Cardiac fibroblast (primary cell): Measurements from ENCODE around the gene EPC2.
A peak's percentile ranks its signal among the peaks of the same experiment; 100 is the strongest.
"Not testable (repeated sequence)": the region's sequence is repeated elsewhere in the genome, so short reads cannot be mapped to it uniquely, and the experiment has no call there.

Source experiments
- DNase-seq, 2 donors: peaks; one replicate each; pipeline versions ENCODE4 v3.0.0 to v3.0.0-alpha.2; 2010; ENCODE audit warnings: low read depth in 2 of 2
- H3K4me3 ChIP-seq, 2 donors: replicated peaks in 1 of 2; 1 replicate in 1 of 2; 2 replicates in 1 of 2; pipeline ENCODE4 v1.5.1; 2011; ENCODE audit warnings: low read depth in 2 of 2, low read length in 2 of 2, mild to moderate bottlenecking in 2 of 2, moderate library complexity in 1 of 2
- TF ChIP-seq, protein P1 (sequence below): IDR thresholded peaks from one replicate; pipeline ENCODE4 v1.5.1; 2011; ENCODE audit warnings: low read depth, mild to moderate bottlenecking, low read length, inconsistent platforms

EPC2 gene

DNA sequence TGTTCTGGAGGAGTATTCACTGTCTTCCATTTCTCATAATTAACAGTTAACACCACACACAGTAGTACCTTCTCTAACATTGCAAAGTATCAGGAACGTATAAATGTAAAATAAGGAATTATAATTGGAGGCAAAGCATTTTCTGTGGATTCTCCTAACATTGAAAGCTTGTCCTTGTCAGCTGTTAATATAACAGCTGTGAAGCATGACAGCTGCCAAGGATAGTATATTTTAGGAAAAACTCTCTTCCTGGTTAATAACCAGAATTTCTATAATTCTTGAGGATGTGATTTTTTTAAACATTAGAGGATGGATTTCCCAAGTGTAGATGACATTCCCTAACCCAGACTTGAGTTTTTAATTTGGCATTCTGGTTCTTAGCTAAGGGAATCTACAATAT lies 110.3 kb downstream of the EPC2 start:
- TF ChIP-seq, protein P1, sequence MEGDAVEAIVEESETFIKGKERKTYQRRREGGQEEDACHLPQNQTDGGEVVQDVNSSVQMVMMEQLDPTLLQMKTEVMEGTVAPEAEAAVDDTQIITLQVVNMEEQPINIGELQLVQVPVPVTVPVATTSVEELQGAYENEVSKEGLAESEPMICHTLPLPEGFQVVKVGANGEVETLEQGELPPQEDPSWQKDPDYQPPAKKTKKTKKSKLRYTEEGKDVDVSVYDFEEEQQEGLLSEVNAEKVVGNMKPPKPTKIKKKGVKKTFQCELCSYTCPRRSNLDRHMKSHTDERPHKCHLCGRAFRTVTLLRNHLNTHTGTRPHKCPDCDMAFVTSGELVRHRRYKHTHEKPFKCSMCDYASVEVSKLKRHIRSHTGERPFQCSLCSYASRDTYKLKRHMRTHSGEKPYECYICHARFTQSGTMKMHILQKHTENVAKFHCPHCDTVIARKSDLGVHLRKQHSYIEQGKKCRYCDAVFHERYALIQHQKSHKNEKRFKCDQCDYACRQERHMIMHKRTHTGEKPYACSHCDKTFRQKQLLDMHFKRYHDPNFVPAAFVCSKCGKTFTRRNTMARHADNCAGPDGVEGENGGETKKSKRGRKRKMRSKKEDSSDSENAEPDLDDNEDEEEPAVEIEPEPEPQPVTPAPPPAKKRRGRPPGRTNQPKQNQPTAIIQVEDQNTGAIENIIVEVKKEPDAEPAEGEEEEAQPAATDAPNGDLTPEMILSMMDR = no peak
- DNase-seq = no peak

DNA sequence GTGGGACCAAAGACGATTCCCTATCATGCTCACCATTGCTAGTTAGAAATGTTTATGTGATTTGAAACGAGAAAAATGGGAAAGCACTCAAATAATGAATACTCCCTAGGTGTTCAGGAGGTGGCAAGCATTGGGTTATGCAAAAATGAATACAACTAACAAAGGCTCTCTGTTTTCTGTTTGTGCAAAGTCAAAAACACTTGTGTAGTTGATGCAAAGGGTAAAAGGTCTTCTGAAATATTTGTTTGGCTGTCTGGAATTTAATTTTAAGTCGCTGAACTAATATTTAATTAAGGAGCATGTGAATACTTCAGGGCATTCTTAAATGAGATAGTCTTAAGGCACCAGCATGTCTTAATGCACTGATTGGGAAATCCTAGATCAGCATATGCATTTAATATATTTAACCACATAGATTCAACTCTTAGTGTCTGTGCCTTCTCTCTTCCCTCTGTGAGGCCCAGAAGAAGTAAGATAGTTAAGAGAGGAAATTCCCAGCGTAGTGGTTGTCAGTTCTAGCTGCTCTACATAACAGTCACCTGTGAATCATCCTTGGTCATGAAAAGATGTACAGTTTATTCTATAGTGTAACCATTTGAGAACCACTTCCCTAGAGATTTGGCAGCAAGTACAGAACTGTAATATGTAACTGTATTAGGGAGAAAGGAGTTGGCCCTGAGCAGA lies 111.9 kb downstream of the EPC2 start:
- TF ChIP-seq, protein P1 = no peak
- peak; percentile 5 to 80 for DNase-seq
- no peak overlapping the region for H3K4me3 ChIP-seq

More for the DNA sequence above, 110.3 kb downstream of the EPC2 start:
- H3K4me3 ChIP-seq = no peak overlapping the region

DNA sequence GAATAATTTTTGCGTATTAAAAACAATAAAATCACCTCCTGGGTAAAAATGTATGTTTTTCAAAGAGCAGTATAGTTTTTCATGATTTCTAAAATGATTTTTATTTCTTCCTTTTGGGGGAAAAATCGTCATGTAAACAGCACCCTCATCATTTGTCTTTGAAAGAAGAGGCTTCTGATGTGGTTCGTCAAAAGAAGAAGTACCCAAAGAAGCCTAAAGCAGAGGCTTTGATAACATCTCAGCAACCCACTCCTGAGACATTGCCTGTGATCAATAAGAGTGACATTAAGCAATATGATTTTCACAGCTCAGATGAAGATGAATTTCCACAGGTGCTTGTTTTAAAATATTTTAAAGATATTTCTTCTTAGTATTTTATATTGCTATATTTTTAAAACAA lies 120.3 kb downstream of the EPC2 start:
- DNase-seq = no peak
- H3K4me3 ChIP-seq = no peak overlapping the region
- TF ChIP-seq, protein P1 = no peak

DNA sequence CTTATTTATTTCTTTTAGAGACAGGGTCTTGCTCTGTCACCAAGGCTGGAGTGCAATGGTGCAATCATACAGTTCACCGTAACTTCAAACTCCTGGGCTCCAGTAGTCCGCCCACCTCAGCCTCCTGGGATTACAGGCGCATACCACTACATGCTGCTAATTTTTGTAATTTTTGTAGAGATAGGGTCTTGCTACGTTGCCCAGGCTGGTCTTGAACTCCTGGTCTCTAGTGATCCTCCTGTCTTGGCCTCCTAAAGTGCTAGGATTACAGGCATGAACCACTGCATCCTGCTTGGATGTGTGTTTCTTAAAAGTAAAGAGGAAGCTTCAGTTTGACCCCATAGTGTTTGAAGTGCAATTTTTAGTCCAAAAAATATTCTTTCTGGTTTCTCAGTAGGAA lies 125.5 kb downstream of the EPC2 start:
- no peak overlapping the region for H3K4me3 ChIP-seq
- no peak for DNase-seq
- TF ChIP-seq, protein P1 = no peak

DNA sequence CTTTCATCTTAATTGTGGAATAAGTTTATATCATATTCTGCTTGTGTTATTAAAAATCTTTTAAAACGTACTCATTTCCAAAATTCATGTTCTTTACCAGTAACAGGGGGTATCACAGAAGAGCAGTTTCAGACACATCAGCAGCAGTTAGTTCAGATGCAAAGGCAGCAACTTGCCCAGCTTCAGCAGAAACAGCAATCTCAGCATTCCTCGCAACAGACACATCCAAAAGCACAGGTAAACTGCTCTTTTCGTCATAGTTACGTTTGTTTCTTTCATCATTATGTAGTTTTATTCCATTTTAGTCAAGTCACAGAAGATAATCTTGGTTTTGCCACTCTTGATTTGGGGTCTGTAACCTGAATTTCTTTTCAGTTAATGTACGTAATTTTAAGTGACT lies 137.0 kb downstream of the EPC2 start:
- no peak overlapping the region for H3K4me3 ChIP-seq
- no peak for DNase-seq
- TF ChIP-seq, protein P1 = no peak

DNA sequence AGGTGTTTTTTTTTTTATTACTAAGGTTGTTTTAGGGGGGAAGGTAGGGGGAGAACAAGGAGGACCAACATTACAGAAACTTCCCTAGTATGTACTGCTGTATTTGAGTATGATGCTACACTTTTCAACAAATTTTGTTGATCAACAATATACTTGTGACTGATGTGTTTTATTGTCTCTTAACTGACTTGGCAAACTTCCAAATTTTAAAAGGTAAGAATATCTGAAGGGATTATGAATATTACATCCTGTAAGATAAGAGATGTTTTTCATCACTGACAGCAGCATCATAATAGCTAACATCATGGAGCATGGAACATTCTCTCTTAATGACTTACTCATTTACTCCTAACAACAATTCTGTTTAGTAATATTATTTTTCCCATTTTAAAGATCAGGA lies 144.5 kb downstream of the EPC2 start:
- H3K4me3 ChIP-seq = no peak overlapping the region
- TF ChIP-seq, protein P1 = no peak
- no peak for DNase-seq

DNA sequence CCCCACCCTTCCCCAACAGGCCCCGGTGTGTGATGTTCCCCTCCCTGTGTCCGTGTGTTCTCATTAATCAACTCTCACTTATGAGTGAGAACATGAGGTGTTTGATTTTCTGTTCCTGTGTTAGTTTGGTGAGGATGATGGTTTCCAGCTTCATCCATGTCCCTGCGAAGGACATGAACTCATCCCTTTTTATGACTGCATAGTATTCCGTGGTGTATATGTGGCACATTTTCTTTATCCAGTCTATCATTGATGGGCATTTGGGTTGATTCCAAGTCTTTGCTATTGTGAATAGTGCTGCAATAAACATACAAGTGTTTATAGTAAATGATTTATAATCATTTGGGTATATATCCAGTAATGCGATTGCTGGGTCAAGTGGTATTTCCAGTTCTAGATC lies 145.6 kb downstream of the EPC2 start:
- not testable (repeated sequence) for H3K4me3 ChIP-seq, DNase-seq
